ENCODE measurements around the gene LPAR1. TPM values are rescaled to one million over a fixed set of nuclear protein-coding genes. Genes with fewer than 3 reads are reported as not detected.

The LPAR1 gene
- total and polyA plus RNA-seq, 2 of the 8 experiments (the other 6 are each of a cell fraction or from before 2014, with no cell fraction given) = 3.4 to 5.1 TPM

- CTCF ChIA-PET (ENCODE audit: partially characterized antibody) = interaction anchor here (0.6 to 1.5 kb wide), 3 partner anchors 9 to 186 kb away, joined by 3 to 4 read pairs (median 4); no protein-coding TSS in a partner anchor
- no peak for FAIRE-seq
- WGBS, 2 experiments (ENCODE audit: extremely low coverage in 1 of 2, insufficient coverage in 1 of 2, insufficient read length in 1 of 2, insufficient replicate concordance in 2 of 2, low coverage in 1 of 2, low lambda C conversion rate in 2 of 2, missing lambda C conversion rate in 1 of 2) = 93% methylated on average over 1 of the region's 2 CpGs; no CpG with 5 or more reads in 1 of the 2 experiments
Measured at GRCh38 chr9:111027798-111028197, 10.5 kb downstream of the LPAR1 start.

More at GRCh38 chr9:111027798-111028197, 10.5 kb downstream of the LPAR1 start:
- TF ChIP-seq KDM1A (IDR thresholded peaks at IDR 0.05; ENCODE audit: borderline replicate concordance, low read length) (no peak), POLR2A (IDR thresholded peaks at IDR 0.05; ENCODE audit: control extremely low read depth in 1 of 2, low read depth in 2 of 2, low read length in 2 of 2) (no peak), SIRT6 (IDR thresholded peaks at IDR 0.05; ENCODE audit: low read length) (no peak), RBBP5 (IDR thresholded peaks at IDR 0.05; ENCODE audit: borderline replicate concordance, low read depth, low read length) (no peak), SIN3A (conservative IDR thresholded peaks at IDR 0.05 in 1 of 2, IDR thresholded peaks at IDR 0.05 in 1 of 2; ENCODE audit: low read depth in 1 of 2, low read length in 2 of 2) (no peak), TBP (IDR thresholded peaks at IDR 0.05; ENCODE audit: low read depth, low read length) (no peak), CTBP2 (IDR thresholded peaks at IDR 0.05; ENCODE audit: borderline replicate concordance, insufficient read depth, insufficient read length, low read length) (no peak), ZNF274 (IDR thresholded peaks at IDR 0.05; ENCODE audit: borderline replicate concordance, extremely low read depth, low read length) (no peak), KDM5A (IDR thresholded peaks at IDR 0.05; ENCODE audit: low read length) (no peak), EP300 (IDR thresholded peaks at IDR 0.05; ENCODE audit: borderline replicate concordance in 1 of 2, low read depth in 2 of 2, low read length in 2 of 2) (no peak), TCF12 (IDR thresholded peaks at IDR 0.05; ENCODE audit: low read depth, low read length) (no peak), BCL11A (IDR thresholded peaks at IDR 0.05; ENCODE audit: low read depth in 2 of 2, low read length in 2 of 2) (no peak), TAF7 (optimal IDR thresholded peaks at IDR 0.05; ENCODE audit: borderline replicate concordance, low read depth, low read length) (no peak)
- Histone ChIP-seq H3K4me1 (replicated peaks in 1 of 4; ENCODE audit: control insufficient read depth in 3 of 4, insufficient read depth in 4 of 4, low read length in 3 of 4) (peaks cover 0 to 4% (median 0%) of the 10 kb centered on the region in 4 experiments; a peak in 2 of 7 replicates), H2BK5ac (ENCODE audit: low read depth, low read length) (no peak overlapping the region), H3K9ac (replicated peaks in 1 of 4; ENCODE audit: extremely low read depth in 1 of 4, low read depth in 3 of 4, low read length in 3 of 4) (no peak overlapping the region), H2AFZ (ENCODE audit: low read length) (no peak overlapping the region), H3K4me2 (ENCODE audit: insufficient read depth in 1 of 2, low read depth in 2 of 2, low read length in 2 of 2) (no peak overlapping the region), H3K4ac (replicated peaks; ENCODE audit: insufficient read length, low read depth, low read length) (no peak overlapping the region), H3K27me3 (replicated peaks in 1 of 4; ENCODE audit: control insufficient read depth in 3 of 4, extremely low read depth in 1 of 4, insufficient read depth in 3 of 4, low read length in 3 of 4) (no peaks in the 10 kb centered on the region), H3K79me1 (ENCODE audit: low read depth, low read length) (no peaks in the 10 kb centered on the region), H4K20me1 (replicated peaks in 1 of 2; ENCODE audit: control insufficient read depth in 1 of 2, insufficient read depth in 2 of 2, low read length in 2 of 2) (no peaks in the 10 kb centered on the region), H3K4me3 (ENCODE audit: extremely low read depth in 1 of 4, insufficient read depth in 2 of 4, low read depth in 3 of 4, low read length in 4 of 4) (no peak overlapping the region), H2BK120ac (replicated peaks; ENCODE audit: low read depth, low read length) (no peak overlapping the region), H4K8ac (ENCODE audit: extremely low read depth, insufficient read depth, low read length) (no peak overlapping the region), H3K36me3 (ENCODE audit: control insufficient read depth in 2 of 4, insufficient read depth in 4 of 4, low read length in 3 of 4) (no peaks in the 10 kb centered on the region), H4K5ac (ENCODE audit: insufficient read length, low read depth, low read length) (no peak overlapping the region), H3K18ac (ENCODE audit: extremely low read depth, low read length) (no peak overlapping the region; the same call in 1 of the 2 replicates), H3K23me2 (ENCODE audit: low read depth, low read length) (no peaks in the 10 kb centered on the region), H3K27ac (ENCODE audit: low read depth, low read length) (no peak overlapping the region), H3K9me3 (ENCODE audit: insufficient read depth in 2 of 2, low read depth in 1 of 2, low read length in 1 of 2) (no peaks in the 10 kb centered on the region), H3K56ac (replicated peaks; ENCODE audit: insufficient read length, low read depth, low read length) (no peak overlapping the region), H4K91ac (replicated peaks; ENCODE audit: insufficient read length, low read length) (no peak overlapping the region), H2BK15ac (ENCODE audit: low read length) (no peak overlapping the region), H2BK12ac (ENCODE audit: low read depth, low read length) (no peak overlapping the region), H2AK5ac (ENCODE audit: low read depth, low read length) (no peak overlapping the region), H3K79me2 (ENCODE audit: control insufficient read depth in 1 of 2, insufficient read depth in 2 of 2, low read length in 2 of 2) (no peaks in the 10 kb centered on the region), H2BK20ac (ENCODE audit: low read length) (0 out of 2 replicates have a peak overlapping the region, but pooled peaks have one; percentile 21), H3K23ac (ENCODE audit: insufficient read length) (no peak overlapping the region), H3K14ac (ENCODE audit: insufficient read length) (no peak overlapping the region)
- POLR2A ChIA-PET (ENCODE audit: partially characterized antibody) = no interaction called here
- no peak for DNase-seq (ENCODE audit: low read depth in 1 of 2, low spot score in 2 of 2)
